ENCODE data around the gene APBB3.
A peak's percentile ranks its signal among the peaks of the same experiment; 100 is the strongest.
"Not testable (repeated sequence)": the region's sequence is repeated elsewhere in the genome, so short reads cannot be mapped to it uniquely, and the experiment has no call there.

The APBB3 gene, protein sequence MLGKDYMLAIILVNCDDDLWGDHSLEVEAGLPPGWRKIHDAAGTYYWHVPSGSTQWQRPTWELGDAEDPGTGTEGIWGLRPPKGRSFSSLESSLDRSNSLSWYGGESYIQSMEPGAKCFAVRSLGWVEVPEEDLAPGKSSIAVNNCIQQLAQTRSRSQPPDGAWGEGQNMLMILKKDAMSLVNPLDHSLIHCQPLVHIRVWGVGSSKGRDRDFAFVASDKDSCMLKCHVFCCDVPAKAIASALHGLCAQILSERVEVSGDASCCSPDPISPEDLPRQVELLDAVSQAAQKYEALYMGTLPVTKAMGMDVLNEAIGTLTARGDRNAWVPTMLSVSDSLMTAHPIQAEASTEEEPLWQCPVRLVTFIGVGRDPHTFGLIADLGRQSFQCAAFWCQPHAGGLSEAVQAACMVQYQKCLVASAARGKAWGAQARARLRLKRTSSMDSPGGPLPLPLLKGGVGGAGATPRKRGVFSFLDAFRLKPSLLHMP

DNA sequence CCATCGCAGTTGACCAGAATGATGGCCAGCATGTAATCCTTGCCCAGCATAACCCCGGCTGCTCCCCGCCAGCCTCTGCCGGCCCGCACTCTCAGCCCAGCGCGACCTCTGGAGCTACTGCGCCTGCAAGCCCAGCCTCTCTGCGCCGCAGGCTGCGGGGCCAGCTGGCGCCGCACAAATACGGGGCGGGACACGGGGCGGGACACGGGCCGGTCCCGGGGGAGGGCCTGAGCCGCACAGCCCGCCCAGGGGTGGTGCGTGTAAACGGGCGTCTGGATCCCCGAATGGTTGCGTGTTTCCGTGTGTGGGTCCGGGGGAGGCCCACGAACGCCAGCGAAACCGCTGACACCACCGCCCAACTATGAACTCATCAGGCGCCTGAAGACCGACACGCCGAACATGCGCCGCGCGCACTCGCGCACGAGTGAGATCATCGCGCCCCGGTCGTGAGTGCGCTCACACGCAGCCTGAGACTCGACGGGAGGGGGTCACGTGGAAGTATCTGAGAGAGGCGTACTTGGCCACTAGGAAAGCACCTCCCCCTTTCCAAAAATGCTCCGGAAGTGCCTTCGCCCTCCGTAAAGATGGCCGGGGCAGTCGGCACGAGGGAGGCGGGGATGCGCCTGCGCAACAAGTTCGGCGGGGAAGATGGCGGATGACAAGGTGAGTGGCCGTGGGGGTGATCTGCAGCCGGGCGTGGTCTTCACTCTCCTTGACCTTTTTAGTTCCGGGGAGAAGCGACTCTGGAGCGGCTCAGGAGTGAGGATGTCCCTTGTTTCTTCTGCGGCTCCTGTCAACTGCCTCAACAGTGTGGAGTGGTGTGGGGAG lies at the start of gene APBB3, which contains the start of gene SLC35A4:
TSS of gene APBB3 (minus strand) at position 403 of the 828 bp plus-strand sequence. CDS start at position 50, 353 bp downstream.
TSS of gene SLC35A4 (plus strand) at position 633 of the 828 bp plus-strand sequence. CDS start 2,342 bp downstream, outside the sequence.
- DNase-seq: peak; percentile 94

DNA sequence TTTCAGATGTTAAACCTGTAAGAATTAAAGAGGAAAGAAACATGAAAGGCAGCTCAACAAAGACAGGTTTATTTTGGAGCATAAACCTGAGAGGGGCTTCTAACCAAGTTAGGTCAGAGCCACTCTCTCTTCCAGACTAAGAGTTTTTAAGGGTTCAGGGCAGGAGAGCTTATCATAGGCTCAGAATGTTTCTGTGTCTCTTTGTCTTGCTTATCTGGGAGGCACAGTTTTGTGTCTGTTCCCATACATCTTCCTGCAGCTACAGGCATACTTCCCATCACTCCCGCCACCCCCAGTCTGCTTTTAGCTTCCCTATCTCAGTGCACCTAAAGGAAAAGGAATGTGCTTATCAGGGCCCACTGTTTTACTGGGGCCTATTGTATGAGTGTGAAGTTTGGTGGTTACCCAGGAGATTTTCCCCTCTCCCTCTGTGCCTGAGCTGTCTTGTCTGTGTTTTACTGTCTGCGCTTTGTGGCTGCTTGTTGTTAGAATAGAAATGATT lies 46.7 kb upstream of the APBB3 start:
- no peak for DNase-seq

DNA sequence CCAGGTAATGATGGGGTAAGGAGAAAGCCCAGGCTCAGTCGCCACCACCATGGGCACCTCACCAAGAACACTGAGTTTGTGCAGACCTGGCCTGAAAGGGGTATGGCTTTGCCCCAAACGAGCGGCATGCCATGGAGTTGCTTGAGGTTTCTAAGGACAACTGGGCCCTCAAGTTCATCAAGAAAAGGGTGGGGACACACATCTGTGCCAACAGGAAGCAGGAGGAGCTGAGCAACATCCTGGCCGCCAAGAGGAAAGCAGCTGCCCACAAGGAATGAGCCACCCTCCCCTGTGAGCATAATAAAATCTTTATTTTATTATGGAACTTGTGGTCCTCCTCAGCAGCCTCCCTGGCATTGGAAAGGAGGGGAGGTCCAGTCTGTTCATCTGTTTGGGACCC lies 44.7 kb upstream of the APBB3 start:
- DNase-seq: no peak

DNA sequence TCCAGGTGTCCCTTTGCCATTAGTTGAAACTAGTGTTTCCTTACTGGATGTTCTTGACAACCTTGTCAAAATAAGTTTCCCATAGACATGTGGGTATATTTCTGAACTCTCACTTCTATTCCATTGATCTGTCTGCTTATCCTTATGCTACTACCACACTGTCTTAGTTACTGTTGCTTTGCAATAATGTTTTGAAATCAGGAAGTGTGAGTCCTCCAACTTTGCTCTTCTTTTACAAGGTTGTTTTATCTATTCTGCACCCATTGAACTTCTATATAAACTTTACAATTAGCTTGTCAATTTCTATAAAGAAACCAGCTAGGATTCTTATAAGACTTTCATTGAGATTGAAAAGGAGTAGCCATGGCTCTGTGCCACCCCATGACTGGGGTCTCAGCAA lies 44.3 kb upstream of the APBB3 start:
- DNase-seq: no peak

DNA sequence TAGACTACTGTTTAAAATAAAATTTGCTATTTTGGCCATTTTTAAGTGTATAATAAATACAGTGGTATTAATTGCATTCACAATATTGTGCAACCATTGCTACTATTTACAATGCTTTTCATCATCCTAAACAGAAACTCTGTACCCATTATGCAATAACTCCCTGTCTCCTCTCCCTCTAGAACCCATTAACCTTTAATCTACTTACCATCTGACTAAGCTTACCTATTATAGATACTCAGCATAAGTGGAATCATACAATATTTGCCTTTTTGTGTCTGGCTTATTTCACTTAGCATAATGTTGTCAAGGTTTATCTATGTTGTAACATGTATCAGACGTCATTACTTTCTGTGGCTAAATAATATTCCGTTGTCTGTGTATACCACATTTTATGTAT lies 42.6 kb upstream of the APBB3 start:
- no peak for DNase-seq

DNA sequence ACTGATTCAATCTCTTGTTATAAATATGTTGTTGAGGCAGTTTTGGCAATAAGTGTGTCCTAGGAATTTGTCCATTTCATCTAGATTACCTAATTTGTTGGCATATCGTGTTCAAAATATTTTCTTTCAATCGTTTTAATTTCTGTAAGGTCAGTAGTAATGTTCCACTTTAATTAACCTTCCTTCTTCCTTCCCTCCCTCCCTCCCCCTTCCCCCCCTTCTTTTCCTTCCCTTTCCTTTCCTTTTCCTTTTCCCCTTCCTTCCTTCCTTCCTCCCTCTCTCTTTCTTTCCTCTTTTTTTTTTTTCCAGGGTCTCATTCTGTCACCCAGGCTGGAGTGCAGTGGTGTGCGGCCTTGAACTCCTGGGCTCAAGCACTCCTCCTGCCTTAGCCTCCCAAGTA lies 41.5 kb upstream of the APBB3 start:
- no peak for DNase-seq

DNA sequence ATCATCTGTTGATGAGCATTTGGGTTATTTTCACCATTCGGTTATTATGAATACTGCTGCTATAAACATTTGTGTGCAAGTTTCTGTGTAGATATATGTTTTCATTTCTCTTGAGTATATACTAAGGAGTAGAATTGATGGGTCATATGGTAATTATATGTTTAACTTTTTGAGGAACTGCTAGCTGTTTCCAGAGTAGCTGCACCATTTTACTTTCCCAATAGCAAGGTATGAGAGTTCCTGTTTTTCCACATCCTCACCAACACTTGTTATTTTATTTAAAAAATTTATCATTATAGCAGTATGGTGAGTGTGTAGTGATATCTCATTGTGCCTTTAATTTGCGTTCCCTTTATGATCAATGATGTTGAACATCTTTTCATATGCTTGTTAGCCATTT lies 39.3 kb upstream of the APBB3 start:
- DNase-seq: no peak

DNA sequence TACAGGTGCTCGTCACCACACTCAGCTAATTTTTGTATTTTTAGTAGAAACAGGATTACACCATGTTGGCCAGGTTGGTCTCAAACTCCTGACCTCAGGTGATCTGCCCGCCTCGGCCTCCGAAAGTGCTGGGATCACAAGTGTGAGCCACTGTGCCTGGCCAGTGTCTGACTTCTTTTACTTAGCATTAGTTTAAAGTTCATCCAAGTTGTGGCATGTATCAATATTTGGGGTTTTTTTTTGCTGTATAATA lies 39.0 kb upstream of the APBB3 start:
- DNase-seq: not testable (repeated sequence)

DNA sequence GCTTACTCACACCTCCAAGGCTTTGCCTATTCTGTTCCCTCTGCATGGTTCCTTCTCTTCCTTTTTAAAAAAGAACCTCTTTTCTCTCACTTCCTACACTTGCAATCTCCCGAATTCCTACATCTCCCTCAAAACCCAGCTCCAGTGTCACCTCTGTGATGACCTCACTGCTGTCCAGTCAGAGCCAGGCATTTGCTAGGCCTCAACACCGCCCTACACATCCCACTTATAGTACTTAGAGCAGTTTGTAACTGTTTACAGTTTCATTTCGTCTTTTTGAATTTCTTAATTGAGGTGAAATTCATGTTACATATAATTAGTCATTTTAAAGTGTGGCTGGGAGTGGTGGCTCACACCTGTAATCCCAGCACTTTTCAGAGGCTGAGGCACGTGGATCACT lies 37.7 kb upstream of the APBB3 start:
- DNase-seq: no peak

DNA sequence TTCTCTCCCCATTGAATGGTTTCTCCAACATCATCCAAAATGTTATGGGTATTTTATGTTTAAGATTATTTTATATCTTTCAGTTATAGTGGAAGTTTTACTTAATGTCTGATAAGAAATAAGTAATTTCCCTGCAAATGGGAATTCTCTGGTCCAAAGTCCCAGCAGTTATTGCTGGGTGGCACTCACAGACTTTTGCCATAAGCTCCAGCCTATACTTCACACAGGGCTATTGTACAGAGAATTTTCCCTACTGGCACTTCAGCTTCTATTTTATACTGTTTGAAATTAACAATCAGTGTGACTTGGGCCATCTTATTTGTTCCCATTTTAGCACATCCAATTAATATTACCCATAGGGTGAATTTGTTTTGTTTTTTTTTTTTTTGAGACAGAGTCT lies 35.7 kb upstream of the APBB3 start:
- no peak for DNase-seq

DNA sequence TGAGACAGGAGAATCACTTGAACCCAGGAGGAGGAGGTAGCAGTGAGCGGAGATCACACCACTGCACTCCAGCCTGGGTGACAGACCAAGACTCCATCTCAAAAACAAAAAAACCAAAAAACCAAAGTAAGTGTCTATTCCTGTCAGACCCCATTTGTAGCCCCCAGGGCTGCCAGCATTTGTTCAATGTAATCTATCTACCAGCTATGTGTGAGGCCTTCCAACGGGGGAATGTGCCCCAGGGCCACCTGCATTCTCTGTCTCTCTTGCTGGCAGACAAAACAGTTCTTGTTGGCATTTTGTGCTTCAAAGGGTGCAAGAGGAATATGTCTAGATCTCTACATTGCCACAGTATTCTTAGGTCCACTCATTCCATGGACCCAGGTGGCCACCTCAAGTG lies 34.4 kb upstream of the APBB3 start:
- DNase-seq: no peak

DNA sequence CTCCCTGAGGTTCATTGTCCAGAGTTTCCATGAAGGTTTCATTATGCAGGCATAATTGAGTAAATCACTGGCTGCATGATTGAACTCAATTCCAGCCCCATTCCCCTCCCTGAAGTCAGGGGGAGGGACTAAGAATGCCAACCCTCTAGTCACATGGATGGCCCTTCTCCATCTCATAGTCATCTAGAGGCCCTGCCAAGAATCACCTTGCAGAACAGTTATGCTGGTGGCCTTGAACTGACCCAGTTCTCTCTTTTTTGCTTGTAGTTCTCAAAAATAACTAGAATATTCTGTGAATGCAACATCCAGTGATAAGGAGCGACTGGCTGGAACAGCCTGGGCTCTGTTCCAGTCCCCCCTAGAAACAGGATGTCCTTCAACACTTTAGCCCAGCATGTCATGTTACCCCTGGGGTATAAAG lies 31.9 kb upstream of the APBB3 start:
- DNase-seq: no peak

DNA sequence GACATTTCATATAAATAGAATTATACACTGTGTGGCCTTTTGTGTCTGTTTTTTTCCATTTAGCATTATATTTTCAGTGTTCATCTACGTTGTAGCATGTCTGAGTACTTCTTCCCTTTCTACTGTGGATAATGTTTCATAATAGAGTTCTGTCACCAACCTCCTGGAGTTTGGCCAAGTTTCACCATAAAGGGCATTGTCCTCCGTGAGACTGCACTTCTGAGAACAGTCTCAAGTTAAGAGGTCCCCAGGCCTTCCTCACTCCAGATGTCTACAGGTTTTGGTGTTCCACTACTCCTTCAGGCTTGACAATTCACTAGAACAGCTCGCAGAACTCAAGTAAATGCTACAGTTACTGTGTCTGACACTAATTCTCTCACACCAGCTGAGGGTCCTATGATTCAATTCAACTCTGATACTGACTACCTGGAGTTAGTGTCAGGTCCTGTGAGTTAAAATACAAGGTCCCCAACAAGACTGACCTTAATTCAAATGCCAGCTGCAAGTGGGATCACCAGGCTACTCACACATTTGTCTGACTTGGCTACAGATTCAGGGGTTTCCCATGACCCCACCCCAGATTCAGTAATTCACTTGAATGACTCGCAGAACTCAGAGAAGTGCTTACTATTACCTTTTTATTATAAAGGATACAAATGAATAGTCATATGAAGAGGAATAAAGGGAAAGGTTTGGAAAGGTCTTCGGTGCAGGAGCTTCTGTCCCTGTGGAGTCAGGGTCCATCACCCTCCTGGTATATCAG lies 31.3 kb upstream of the APBB3 start:
- DNase-seq: no peak

DNA sequence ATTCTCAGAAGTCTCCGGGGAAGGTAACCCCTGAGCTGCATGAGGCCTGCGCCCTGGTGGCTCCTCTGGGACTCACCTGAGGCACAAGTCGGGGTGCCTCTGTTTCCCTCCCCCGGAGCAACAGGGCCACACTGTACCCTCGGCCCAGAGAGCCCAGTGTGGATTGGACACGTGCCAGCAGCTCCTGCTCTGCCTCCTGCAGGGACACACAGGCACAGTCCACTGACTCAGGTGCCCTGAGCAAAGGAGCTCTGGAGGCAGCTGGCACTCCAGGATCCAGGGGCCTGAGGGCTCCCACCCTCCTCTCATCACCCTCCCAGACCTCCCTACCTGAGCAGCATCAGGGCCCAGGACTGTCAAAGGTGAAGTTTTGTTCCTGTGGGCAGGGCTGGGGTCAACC lies 29.8 kb upstream of the APBB3 start:
- no peak for DNase-seq

DNA sequence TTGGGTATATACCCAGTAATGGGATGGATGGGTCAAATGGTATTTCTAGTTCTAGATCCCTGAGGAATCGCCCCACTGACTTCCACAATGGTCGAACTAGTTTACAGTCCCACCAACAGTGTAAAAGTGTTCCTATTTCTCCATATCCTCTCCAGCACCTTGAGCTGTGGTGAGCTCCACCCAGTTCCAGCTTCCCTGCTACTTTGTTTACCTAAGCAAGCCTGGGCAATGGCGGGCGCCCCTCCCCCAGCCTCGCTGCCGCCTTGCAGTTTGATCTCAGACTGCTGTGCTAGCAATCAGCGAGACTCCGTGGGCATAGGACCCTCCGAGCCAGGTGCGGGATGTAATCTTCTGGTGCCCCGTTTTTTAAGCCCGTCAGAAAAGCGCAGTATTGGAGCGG lies 28.7 kb upstream of the APBB3 start:
- not testable (repeated sequence) for DNase-seq

DNA sequence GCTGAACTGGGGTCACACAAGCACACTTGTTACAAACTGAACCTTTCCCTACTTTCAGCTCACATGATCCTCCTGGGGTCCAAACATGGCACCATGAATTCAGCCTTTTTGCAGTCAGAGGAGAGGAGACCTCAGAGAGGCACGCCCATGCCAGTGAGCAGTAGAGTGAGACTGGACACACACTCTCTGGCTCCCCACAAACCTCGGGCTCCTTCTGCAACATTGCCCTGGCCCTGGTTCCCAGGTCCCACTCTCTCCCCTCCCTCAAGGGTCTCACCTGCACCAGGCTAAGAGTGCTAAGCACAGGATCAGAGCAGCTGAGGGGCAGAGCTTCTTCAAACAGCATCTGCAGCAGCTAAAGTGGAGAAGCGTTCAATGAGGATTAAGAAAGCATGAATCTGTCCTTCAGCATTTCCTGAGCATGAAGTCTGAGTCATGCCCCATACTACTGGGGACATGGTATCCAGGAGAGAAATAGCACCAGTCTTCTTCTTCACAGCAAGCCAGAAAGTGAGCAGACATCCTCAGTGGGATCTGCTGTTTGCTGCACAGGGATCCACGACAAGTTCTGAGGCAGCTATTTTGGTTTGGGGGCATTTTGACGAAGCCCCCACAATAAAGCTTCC lies 27.5 kb upstream of the APBB3 start:
- no peak for DNase-seq

DNA sequence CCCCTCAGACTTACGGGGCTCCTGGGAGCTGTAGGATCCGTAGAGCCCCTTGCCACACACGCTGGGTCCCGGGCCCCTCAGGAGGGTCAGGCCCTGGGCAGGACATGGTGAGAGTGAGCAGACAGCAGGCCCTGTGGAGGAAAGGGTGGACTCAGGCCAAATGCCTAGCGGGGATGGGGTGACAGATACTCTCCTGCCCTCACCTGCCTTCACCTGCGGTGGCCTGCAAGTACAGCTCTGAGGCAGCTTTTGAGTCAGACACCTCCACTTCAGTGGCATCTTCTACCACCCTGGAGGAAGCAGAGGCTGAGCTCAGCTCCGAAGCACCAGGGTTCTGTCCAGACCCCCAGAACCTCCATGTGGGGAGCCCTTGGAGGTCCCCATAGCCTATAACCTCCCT lies 26.5 kb upstream of the APBB3 start:
- no peak for DNase-seq

DNA sequence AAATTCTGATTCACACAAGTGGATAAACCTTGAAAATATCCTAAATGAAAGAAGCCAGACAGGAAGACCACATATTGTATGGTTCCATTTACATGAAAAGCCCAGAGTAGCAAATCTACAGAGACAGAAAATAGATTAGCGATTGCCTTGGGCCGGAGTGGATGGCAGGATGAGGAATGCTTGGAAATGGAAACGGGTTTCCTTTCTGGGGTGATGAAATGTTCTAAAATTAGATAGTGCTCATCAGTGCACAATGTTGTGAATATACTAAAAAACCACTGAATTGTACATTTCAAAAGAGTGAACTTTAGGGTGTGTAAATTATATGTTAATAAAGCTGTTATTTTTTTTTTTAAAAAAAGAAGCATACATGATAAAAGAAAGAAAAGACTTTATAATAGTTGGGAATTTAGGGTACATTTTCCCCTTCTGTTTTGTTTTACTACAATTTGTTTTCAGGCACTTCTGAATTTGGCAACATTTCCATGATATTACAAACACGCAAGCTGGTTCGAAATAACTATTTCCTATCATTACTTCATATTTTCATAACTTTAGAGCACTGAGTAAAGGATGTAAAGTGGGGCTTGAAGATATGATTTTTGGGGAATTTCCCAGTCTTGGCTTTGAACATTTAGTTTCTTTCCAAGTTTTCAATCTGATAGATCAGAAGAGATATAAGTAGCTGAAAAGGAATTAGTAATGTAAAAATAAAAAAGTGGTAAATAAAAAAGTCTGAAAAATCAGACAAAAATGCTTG lies 24.1 kb upstream of the APBB3 start:
- DNase-seq: no peak

DNA sequence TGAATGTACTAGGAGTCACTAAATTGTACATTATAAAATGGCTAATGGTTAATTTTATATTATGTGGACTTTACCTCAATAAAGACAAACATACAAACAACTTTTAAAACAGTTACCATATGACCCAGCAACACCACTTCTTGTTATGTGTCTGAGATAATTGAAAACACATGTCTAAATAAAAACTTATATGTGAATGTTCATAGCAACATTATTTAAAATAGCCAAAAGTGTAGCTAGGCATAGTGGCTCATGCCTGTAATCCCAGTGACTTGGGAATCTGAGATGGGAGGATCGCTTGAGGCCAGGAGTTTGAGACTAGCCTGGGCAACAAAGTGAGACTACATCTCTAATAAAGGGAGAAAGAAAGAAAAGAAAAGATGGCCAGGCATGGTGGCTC lies 23.1 kb upstream of the APBB3 start:
- DNase-seq: no peak

DNA sequence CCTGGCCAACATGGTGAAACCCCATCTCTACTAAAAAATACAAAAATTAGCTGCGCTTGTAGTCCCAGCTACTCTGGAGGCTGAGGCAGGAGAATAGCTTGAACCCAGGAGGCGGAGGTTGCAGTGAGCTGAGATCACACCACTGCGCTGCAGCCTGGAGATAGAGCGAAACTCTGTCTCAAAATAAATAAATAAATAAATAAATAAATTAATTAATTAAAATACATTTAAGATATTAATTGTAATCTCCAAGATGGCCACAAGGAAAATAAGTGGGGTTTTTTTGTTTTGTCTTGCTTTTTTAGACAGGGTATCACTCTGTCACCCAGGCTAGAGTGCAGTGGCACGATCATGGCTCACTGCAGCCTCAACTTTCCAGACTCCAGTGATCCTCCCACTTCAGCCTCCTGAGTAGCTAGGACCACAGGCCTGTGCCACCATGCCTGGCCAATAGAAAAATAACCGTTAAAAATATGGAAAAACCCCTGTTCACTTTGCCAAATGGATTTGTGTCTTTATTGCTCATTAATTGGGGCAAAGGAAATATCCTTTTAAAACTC lies 14.9 kb upstream of the APBB3 start:
- not testable (repeated sequence) for DNase-seq

DNA sequence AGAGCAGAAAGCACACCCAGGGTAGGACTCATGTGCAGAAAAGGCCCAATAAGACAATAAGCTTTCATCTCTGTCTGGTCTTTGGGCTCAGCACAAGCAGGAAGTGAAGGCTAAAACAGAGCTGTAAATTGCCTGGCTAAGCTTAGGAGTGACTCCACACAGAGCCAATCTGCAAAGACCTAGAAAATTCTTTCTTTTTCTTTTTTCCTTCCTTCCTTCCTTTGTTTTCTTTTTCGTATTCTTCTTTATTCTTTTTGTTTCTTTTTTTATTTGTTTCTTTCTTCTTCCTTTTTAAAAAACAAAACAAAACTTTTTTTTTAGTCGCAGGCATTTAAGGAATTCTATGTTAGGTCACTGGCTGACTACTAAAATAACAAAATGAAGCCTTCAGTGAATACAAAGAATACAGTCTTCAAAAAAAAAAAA lies 12.4 kb upstream of the APBB3 start:
- DNase-seq: no peak

DNA sequence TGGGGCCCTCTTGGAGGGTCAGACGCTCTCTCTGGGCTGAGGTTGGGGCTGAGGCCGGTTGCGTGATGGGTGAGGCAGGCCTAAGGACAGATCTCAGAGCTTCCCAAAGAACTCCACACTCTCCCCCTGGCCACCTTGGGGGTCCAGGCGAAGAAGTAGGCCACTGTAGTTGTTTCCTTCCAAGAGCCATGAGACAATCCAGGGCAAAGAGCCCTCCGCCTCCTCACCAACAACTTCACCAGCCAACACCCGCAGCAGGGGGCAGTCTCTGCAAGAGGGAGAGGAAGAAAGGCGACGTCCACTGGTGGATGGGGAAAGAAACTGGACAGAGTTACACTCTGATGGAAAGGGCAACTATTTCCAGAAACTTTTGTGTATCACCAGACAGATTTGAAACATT lies 10.9 kb upstream of the APBB3 start:
- no peak for DNase-seq

Data from NCI-H748 treated with DMSO at 0.1 percent for 48 hours (cell line).